CD4-positive, alpha-beta T cell treated with Interleukin-17A for 4 hours (primary cell): ENCODE measurements around the gene PRR36.
"Not testable (repeated sequence)": the region's sequence is repeated elsewhere in the genome, so short reads cannot be mapped to it uniquely, and the experiment has no call there.

Experiments
- DNase-seq: peaks from one replicate; pipeline ENCODE4 v3.0.0-alpha.2; 2020; ENCODE audit warnings: mixed read lengths

PRR36 gene

GRCh38 chr19:7874076-7874896 is at the start of gene PRR36:
Gene PRR36, minus strand, starts transcription at chr19:7874390. Its CDS starts 701 bp downstream, at chr19:7873689.
- peak; percentile 33 for DNase-seq

GRCh38 chr19:7923295-7924191 is 49.4 kb upstream of the PRR36 start:
- no peak for DNase-seq

GRCh38 chr19:7922836-7923195 is 48.6 kb upstream of the PRR36 start:
- no peak for DNase-seq

GRCh38 chr19:7921967-7922835 is 48.0 kb upstream of the PRR36 start:
- DNase-seq = no peak

GRCh38 chr19:7921302-7921966 is 47.2 kb upstream of the PRR36 start:
- no peak for DNase-seq

- DNase-seq = peak; percentile 100
These were observed 46.5 kb upstream of the PRR36 start for GRCh38 chr19:7920519-7921301.

GRCh38 chr19:7919610-7920518 is 45.7 kb upstream of the PRR36 start, which contains the start of gene SNAPC2:
Gene SNAPC2, plus strand, starts transcription at chr19:7920338. Its CDS starts 29 bp downstream, at chr19:7920367.
- peak; percentile 97 for DNase-seq

- no peak for DNase-seq
These were observed 44.6 kb upstream of the PRR36 start for GRCh38 chr19:7918615-7919421.

GRCh38 chr19:7918062-7918614 is 43.9 kb upstream of the PRR36 start:
- DNase-seq = not testable (repeated sequence)

GRCh38 chr19:7917267-7918061 is 43.3 kb upstream of the PRR36 start:
- DNase-seq = peak; percentile 68

- DNase-seq = no peak
These were observed 42.7 kb upstream of the PRR36 start for GRCh38 chr19:7916955-7917266.

GRCh38 chr19:7916103-7916954 is 42.1 kb upstream of the PRR36 start:
- DNase-seq = peak; percentile 58

GRCh38 chr19:7915250-7916102 is 41.3 kb upstream of the PRR36 start:
- DNase-seq = no peak

GRCh38 chr19:7914598-7915045 is 40.4 kb upstream of the PRR36 start, which contains the start of gene TGFBR3L:
Gene TGFBR3L, plus strand, starts transcription at chr19:7914830.
- no peak for DNase-seq

GRCh38 chr19:7914099-7914498 is 39.9 kb upstream of the PRR36 start:
- no peak for DNase-seq

- DNase-seq = no peak
These were observed 39.5 kb upstream of the PRR36 start for GRCh38 chr19:7913652-7914051.
